ENCODE data around the gene CTDSP2.
"Not testable (repeated sequence)": the region's sequence is repeated elsewhere in the genome, so short reads cannot be mapped to it uniquely, and the experiment has no call there.

The CTDSP2 gene

DNA sequence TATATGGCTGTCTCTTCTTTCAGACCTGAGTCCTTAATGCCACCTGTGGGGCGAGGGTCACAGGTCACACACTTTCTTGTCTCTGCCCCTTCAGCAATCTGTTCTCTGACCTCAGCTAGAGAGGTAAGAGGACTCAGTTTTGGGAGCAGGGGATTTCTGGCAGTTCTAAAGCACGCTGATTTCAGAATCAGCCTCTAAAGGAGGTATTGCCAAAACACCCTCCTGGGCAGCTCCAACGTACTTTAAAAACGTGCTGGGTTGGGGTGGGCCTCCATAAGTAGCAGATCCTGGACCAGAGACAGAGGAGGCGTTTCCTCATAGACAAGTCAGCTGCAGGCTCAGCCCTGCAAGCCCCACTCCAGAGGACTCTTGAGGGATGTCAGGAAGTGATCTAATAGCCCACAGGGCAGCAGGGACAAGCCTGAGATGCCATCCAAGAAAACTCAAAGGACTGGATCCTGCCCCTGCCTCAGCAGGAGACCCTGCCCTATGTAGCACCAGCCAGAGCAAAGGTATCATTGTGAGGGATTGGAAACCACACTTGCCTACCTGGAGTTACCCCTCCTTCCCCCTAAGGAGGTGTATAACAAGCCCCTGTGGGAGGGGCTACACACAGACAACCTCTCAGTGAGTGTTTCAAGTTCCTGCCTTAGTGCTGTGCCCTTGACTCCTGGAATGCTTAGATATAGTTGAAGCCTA is 8.5 kb downstream of the CTDSP2 start:
- no peak for DNase-seq (ENCODE audit: low read depth, low spot score)
- H3K27ac ChIP-seq: peak overlapping the region; percentile 61

DNA sequence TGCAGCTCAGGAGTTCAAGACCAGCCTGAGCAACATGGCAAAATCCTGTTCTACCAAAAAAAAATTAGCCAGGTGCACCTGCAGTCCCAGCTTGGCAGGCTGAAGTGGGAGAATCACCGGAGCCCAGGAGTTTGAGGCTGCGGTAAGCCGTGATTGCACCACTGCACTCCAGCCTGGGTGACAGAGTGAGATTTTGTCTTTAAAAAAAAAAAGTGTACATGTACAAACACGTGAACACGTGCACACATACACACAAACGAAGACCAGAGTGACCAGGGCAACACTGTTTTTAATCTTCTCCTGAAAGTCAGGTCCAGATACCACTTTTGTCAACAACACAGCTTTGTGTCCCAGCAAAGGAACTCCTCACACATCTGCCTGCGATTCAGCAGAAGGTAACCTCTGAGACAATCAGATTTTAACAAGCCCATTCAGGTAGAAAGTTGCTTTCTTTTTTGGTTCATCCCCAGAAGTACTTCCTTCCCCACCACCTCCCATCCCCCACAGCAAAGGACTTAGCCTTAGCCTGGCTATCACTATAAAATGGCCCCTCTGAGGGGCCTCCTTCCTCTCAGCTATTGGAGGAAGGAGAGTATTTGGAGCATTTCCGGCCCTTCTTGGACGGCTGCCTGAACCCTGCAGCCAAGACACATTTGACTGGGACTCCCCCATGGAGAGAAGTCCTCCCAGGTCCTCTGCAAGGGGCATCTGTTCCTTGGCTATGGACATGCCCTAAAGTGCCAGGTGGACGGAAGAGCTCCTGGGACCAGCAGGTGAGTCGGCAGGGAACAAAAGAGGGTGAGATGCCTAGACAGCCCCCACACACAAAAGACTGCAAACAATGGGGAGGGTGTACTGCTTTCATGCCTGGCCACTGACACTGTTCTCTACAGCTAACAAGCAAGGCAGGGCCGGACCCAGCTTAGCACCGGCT is 9.8 kb downstream of the CTDSP2 start:
- DNase-seq (ENCODE audit: low read depth, low spot score): no peak
- peak overlapping the region; percentile 61 for H3K27ac ChIP-seq

DNA sequence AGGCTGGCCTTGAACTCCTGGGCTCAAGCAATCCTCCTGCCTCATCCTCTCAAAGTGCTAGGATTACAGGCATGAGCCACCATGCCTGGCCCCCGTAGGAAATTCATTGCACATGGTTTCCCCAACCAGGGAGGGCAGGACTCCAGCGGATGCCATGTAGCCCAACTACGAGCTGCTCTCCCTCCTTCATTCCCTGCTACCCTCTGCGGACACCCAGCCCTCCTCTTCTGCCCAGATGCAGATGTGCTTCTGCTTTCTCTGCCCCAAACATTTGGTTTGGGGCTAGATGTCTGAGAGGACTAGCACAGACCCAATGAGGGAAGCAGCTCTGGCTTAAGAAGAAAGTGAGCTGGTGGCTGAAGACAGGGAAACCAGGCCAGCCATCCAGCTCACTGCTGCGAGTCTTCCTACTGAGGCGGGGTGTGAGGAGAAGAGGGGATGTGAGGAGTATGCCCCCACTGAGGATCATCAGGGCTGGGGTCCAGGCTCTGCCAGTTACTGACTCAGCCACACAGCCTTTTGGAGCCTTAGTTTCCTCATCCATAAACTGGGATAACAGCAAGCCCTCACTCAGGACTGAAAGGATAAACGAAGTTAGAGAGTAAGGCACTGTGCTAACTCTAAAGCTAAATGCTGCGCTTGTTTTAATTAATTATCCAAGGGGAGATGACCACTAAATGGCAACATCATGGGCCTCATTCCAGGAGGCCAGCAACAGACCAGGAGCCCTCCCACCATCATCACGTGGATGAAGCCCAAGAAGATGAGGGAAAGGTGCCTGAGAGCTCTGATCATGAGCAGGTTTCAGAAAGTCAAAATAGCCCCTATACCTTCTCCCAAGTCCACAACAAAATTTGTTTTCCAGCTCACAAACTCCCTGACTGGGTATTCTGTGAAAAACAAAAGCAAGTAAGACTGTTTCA is 10.9 kb downstream of the CTDSP2 start:
- peak overlapping the region; percentile 61 for H3K27ac ChIP-seq
- no peak for DNase-seq (ENCODE audit: low read depth, low spot score)

DNA sequence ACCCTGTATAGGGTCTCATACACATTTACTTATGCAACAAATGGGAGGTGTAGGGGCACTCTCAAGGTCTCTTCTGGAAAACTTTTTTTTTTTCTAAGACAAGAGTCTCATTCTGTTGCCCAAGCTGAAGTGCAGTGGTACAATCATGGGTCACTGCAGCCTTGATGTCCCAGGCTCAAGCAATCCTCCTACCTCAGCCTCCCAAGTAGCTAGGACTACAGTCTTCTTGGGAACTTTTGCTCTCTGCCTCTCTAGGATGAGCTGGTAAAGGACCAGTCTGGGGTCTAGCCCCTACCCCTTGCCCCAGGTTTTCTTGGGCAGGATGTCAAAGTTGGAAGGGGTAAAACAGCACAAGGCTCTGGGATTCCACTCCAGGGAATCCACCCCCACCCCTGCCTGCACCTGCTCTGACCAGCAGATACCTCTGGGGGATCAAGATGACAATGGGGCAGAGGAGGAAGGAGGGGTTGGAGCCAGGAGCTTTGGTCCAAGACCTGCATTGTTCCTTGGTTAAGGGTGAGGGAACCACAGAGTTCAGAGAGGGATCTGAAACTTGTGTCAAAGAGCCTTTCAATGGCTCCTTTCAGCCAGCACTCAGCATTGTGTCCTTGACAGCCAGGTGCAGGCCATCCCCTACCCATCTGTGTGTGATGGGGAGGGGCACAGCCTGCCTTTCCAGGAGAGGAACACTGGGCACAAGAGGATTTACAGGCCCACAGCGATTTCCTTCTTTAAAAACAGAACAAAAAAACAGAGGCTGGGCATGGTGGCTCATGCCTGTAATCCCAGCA is 12.2 kb downstream of the CTDSP2 start:
- DNase-seq (ENCODE audit: low read depth, low spot score): no peak
- no peak overlapping the region for H3K27ac ChIP-seq

DNA sequence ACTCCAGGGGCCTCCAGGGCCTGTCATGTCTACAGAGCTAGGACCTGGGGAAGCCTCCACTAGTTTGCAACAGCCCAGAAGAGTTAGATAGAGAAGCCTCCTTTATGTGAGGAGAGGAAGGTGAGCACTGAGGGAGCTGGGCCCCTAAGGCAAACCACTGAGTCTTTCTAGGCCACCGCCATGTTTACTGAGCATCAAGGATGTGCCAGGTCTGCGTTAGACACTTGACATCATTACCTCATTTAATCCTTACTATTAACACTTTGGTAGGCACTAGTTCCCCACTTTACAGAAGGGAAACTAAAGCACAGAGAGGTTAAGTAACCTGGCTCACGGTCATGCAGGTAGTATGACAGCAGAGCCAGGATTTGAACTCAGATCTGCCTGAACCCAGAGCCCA is 12.9 kb downstream of the CTDSP2 start:
- no peak overlapping the region for H3K27ac ChIP-seq
- DNase-seq (ENCODE audit: low read depth, low spot score): no peak

DNA sequence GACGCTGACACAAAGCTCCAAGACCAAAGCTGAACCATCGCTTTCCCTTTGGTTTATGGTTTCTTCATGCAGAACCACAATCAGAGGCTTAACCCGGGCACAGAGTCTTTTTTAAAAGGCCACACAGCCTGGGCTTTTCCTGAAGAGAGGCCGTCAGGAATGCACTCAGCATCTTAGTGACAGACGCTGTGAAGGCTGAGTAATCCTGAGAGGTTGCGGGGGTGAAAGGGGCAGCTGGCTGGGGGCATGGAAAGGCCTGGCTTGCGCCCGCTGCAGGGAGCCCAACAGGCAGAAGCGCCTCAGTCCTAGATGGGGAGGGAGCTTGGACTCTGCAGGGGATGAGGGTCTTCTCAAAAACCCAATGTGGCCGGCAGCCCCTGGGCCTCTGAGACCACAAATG is 13.6 kb downstream of the CTDSP2 start:
- H3K27ac ChIP-seq: no peak overlapping the region
- DNase-seq (ENCODE audit: low read depth, low spot score): no peak

DNA sequence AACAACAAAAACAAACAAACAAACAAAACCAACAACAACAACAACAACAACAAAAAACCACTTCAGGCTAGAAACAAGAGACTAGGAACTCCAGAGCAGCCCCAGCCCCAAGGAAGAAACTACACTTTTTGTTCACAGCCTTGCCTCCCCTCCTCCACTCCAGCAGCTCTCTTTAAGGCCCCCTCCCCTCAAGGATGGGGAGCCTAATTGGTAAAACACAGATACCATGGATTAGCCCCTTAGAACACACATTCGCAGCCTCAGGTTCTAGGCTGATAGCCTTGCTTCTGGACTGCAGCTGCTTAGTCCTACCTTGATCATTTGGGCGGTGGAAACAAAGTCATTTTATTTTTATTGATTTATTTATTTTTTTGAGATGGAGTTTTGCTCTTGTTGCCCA is 16.1 kb downstream of the CTDSP2 start:
- no peak overlapping the region for H3K27ac ChIP-seq

DNA sequence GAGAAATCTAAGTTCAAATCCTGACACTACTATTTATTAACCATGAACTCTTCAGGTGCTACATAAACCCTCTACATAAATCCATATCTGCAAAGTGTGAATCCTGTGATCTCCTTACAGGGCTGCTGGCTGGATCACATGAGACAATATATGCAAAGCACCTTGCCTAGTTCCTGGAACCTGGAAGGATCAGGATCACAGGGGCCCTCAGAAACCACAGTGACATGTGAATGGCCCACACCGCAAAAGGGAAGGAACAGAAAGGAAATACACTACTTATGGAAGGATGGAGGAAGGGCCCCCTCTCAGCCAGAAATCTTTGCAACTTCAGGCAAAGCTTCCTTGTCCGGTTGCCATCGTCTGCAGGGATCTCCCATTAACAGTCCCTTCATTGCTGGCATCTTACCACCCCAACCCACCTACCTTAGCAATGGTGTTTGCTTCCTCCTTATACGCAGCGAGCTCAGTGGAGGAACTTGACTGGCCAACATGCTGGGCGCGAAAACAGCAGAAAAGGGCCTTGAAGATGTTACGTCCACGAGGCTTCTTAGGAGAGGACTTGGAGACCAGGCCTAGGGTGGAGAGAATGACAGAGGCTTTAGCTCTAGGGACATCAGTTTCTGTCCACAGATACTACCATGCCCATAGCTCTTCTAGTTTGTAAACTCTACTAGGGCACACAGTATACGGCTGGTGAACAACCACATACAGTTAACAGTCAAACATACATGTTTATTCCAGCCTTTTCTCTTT is 17.3 kb downstream of the CTDSP2 start:
- H3K27ac ChIP-seq: no peak overlapping the region
- no peak for DNase-seq (ENCODE audit: low read depth, low spot score)

More for the DNA sequence above, 16.1 kb downstream of the CTDSP2 start:
- no peak for DNase-seq (ENCODE audit: low read depth, low spot score)

DNA sequence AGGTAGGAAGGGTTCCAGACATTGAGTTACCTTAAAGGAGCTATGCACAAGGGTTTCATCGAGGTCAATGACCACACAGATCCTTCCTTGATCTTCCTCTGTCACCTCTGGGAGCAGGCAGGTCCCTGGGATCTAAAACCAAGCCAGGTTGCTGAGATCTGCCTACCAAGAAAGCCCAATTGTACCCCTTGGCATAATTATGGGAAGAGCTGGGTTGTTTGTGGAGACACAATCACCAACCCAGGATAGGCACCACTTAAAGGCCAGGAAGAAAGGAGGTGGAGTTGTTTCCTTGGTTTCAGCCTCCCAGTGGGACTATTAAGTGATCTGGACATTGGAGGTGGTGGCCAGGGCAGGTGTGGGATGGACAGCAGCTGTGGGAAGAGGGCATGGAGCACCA is 19.6 kb downstream of the CTDSP2 start:
- H3K27ac ChIP-seq: no peak overlapping the region
- no peak for DNase-seq (ENCODE audit: low read depth, low spot score)

DNA sequence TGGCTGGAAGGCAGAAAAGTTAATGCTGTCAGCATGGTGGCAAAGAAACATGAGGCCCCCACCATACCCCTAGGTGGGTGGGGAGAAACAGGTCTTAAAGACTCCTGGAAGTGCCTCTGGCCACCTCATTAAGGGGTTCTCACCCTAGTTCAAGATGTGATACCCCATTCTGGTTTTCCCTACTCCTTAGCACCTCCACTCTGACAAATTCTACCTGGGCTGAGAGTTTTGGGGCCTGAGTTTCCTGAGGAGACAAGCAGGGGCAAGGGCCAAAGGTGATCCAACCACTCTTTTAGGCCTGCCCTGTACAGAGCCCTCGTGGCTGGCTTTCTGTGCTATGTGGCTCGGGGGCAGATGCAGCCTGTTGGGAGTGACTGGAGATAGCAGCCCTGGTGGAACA is 20.1 kb downstream of the CTDSP2 start:
- DNase-seq (ENCODE audit: low read depth, low spot score): no peak
- no peak overlapping the region for H3K27ac ChIP-seq

DNA sequence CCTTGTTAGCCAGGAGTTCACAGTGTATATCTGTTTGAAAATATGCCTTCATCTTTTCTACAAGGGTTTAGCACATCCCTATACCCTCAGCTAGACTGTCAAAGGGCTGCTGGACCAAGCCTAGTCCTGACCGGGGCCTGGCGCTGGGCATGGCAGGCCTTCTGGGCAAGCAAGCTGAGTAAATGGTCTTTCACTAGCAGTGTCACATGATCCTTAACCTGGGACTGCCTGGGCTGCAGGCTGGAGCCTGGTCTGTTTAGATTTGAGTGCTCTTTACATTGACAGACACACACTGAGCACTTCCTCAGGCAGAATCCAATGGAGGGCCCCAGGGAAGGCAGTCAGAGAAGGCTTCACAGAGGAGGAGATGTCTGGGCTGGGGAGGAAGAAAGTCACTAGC is 21.1 kb downstream of the CTDSP2 start:
- no peak for DNase-seq (ENCODE audit: low read depth, low spot score)
- H3K27ac ChIP-seq: no peak overlapping the region

DNA sequence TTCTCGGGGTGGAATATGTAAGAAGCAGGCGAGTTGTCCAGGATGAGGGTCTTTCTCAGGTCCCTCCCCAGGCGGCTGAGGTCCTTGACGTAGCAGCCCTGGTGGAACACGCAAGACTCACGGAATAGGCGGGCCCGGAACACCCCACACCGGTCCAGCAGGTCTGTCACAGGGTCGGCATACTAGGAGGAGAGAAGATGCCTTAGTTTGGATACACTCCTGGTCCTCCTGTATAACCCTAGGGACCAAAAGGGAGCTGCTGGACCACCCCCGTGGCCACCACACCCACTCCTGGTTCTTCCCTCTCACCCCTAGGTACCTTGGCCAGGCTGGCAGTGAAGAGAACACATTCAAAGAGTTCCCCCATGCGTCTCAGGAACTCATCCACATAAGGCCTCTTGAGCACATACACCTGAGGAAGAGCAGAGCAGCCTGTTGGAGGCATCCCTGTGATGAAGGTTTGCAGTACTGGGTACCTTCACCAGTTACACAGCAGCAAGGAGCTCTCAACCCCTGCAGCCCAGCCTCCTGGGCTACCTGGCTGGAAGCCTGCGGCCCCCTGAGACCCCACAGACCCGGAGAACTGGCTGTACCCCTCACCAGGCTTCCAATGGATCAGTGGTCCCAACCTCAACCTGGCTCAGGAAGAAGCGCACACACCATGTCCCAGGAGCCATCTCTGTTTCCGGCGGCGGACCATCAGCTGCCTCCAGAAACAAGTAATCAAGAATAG is 22.5 kb downstream of the CTDSP2 start:
- DNase-seq (ENCODE audit: low read depth, low spot score): no peak
- H3K27ac ChIP-seq: no peak overlapping the region

DNA sequence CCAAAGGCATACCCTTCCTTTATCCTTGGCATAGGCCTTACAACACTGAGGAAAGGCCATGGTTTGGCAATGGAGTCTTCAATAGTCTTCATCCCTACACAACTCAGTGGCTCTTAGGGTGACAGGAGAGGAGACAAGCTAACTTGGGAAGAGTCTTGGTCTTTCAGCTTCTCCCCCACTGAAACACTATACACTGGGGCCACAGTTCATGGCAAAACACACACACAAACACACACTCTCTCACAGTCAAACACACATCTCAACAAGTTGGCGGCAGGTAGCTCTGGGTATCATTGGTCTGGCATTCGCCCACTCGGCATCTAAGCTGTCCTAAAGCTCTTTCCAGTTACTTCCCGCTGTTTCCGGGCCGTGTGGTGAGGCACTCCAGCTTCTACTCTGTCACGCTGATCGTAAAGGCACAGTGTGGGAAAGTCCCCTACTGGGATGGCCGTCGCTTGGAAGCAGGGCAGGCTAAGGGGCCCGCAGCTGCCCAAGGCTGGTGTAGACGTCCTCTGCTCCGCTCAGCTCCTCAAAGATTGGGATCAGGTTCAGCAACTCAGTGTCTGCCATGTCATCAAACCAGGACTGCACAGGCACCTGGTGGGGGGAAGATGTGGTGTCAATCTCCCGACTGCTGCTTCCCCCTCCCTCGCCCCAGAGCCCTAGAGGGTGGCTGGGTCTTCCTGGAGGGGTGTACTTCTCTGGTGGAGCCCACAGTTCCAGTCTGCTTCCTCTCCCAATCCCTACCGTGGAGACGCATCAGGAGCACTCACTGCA is 23.2 kb downstream of the CTDSP2 start:
- H3K27ac ChIP-seq: no peak overlapping the region
- DNase-seq (ENCODE audit: low read depth, low spot score): no peak

DNA sequence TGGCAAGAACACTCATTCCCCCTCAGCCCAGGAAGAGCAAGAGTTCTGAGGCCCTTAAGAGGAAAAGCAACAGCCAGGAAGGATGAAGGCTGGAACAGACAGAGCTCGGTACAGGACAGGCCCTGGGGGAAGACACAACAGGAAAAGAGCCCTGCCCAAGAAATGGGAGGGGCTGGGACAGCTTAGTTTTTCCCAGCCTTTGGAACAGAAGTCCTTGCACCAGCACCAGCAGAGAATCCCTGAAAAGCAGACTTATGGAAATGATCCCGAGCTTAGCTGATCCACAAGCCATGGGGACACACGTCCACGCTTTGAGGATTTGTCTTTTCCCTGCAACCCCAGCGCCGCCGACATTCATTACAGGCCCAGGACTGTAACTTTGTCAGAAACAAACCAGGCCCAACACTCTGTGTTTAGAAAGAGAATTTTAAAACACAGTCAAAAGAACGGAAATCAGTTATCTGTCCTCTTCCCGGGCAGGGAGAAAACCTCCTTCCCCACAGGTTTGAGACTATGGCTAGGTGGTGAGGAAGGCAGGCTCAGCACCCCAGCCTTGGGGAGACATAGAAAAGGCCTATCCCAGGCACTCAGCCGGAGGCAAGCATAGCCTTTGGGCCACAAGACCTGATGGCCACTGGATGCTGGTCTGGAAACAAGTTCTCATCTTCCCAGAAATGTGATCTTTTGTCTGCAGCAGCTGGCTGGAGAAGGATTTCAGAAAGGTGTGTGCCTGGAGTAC is 24.0 kb downstream of the CTDSP2 start:
- no peak for DNase-seq (ENCODE audit: low read depth, low spot score)
- H3K27ac ChIP-seq: no peak overlapping the region

DNA sequence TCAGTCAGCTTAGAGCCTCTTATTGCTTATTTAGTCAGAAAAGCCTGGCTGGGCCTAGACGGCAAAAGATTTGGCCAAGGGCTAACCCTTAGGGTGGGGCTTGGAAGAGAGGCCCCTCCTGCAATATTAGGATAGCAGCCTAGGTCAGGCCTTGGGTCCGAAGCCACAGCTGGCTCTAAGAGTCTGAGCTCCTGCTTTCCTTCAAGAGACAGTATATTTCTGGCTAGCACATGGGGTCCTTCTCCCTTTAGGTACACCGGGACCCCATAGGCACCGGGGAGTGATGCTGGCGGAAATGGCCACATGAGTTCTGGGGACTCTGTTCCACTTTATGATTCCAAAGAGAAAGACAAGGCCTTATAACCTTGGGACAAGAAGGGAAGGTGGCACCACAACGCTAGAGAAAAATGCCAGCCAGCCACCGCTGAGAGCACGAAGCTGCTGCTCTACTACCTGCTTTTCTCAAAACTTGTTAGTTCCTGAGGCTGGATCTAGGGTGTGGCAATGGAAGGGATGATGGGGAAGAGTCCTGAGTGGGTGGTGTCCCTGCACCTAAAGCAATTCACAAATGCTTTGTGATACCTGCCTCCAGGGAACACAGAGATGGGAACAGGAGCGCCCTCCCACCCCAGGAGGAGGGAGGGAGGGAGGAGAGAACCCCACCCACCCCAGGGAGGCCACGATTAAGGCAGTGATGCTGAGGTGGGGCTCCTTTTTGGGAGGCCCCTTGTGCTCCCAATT is 24.9 kb downstream of the CTDSP2 start:
- no peak overlapping the region for H3K27ac ChIP-seq
- DNase-seq (ENCODE audit: low read depth, low spot score): no peak

DNA sequence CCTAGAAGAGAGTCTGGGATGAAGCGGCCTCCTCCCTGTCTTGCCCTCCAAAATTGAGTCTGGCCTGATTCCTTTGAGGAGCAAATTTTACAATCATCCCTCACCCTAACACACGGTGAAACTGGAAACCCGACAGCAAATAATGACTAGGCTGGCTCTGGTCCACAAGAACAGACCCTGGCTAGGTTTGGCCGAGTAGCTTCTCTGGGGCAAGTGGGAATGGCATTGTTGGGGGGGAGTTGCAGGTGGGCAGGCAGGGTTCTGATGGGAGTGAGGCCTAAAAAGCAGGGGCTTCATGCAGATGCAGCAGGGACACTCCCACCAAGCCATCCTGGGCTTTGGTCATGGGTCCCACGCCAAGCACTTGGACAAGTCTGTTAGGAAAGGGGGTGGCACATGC is 25.5 kb downstream of the CTDSP2 start:
- not testable (repeated sequence) for H3K27ac ChIP-seq; DNase-seq (ENCODE audit: low read depth, low spot score)

Data from epithelial cell of prostate (primary cell).